ENCODE results near the gene CHST15. TPM values are rescaled to one million over a fixed set of nuclear protein-coding genes. Genes with fewer than 3 reads are reported as not detected.

The CHST15 gene
- total and polyA plus RNA-seq, 2 experiments from 2014 or later = 0.92 to 1.9 TPM

- Histone ChIP-seq H3K27me3 (no peaks in the 10 kb centered on the region), H3K36me3 (no peaks in the 10 kb centered on the region), H3K4me1 (ENCODE audit: low read depth) (no peaks in the 10 kb centered on the region), H3K27ac (no peak overlapping the region), H3K4me3 (no peak overlapping the region), H3K9me3 (ENCODE audit: low read depth) (no peaks in the 10 kb centered on the region)
- no peak for TF ChIP-seq CTCF (IDR thresholded peaks at IDR 0.05; ENCODE audit: low read depth, low read length)
- DNase-seq (ENCODE audit: low read depth in 1 of 2, low spot score in 1 of 2) = no peak
Observed at GRCh38 chr10:124061030-124061429, 32.4 kb downstream of the CHST15 start.

- Histone ChIP-seq H3K4me1 (ENCODE audit: low read depth) (no peaks in the 10 kb centered on the region), H3K4me3 (no peak overlapping the region), H3K27ac (no peak overlapping the region), H3K27me3 (no peaks in the 10 kb centered on the region), H3K9me3 (ENCODE audit: low read depth) (no peaks in the 10 kb centered on the region), H3K36me3 (no peaks in the 10 kb centered on the region)
- DNase-seq (ENCODE audit: low read depth in 1 of 2, low spot score in 1 of 2) = no peak
- TF ChIP-seq CTCF (IDR thresholded peaks at IDR 0.05; ENCODE audit: low read depth, low read length) = no peak
Observed at GRCh38 chr10:124060148-124060720, 33.2 kb downstream of the CHST15 start.

- Histone ChIP-seq H3K27me3 (no peaks in the 10 kb centered on the region), H3K27ac (no peak overlapping the region), H3K36me3 (no peaks in the 10 kb centered on the region), H3K9me3 (ENCODE audit: low read depth) (no peaks in the 10 kb centered on the region), H3K4me1 (ENCODE audit: low read depth) (no peaks in the 10 kb centered on the region), H3K4me3 (no peak overlapping the region)
- no peak for DNase-seq (ENCODE audit: low read depth in 1 of 2, low spot score in 1 of 2)
- no peak for TF ChIP-seq CTCF (IDR thresholded peaks at IDR 0.05; ENCODE audit: low read depth, low read length)
Observed at GRCh38 chr10:124059551-124059950, 33.8 kb downstream of the CHST15 start.

DNA sequence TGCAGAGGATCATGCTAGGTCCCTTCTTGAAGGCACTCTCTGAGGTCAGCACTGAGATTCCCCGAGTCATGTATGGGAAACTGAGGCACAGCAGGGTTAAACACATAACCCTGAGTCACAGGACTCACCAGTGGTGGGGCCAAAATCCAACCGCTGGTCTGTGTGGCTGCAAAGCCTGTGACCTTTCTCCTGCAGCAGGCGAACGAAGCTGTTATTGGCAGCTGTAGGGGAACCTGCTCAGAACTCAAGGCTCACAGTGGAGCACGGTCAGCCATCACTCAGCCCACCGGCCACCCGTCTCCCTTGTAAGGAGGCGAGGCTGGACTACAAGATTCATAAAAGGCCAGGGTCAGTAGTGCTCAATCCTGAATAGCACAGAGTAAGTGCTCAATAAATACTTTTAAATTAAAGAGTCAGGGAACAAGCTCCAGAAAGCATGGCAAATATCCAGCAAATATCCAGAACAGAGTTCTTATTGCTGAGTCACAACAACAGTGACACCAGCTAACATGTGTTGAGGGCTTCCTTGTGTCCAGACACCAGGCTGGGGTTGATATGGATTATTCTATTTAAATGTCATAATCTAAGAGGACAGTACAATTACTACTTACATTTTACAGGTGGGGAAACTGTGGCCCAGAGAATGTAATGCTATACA, 34.9 kb downstream of the CHST15 start:
- H3K27me3 ChIP-seq = no peaks in the 10 kb centered on the region
- H3K4me3 ChIP-seq = no peak overlapping the region
- H3K9me3 ChIP-seq (ENCODE audit: low read depth) = no peaks in the 10 kb centered on the region
- TF ChIP-seq CTCF (IDR thresholded peaks at IDR 0.05; ENCODE audit: low read depth, low read length) = no peak
- no peaks in the 10 kb centered on the region for H3K36me3 ChIP-seq
- no peak overlapping the region for H3K27ac ChIP-seq
- DNase-seq (ENCODE audit: low read depth in 1 of 2, low spot score in 1 of 2) = no peak
- H3K4me1 ChIP-seq (ENCODE audit: low read depth) = no peaks in the 10 kb centered on the region

DNA sequence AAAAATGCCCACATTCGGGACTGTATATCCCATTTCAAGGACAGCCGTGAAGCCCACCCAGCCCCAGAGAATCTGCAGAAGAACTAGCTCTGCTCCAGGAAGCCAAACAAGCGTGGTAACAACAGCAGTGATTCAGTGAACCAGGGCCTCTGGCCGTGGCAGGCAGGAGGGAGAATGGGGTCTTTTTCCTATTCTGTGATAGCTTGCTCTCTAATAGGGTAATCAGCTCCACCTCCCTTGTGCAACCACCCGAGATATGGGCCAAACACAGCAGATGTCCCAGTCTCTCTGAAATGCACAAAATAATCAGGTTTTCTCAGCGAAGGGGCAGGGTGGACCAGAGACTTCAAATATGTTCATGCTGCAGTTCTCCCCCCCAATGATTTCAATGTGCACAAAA, 35.8 kb downstream of the CHST15 start:
- Histone ChIP-seq H3K4me1 (ENCODE audit: low read depth) (no peaks in the 10 kb centered on the region), H3K36me3 (no peaks in the 10 kb centered on the region), H3K27ac (no peak overlapping the region), H3K27me3 (no peaks in the 10 kb centered on the region), H3K4me3 (no peak overlapping the region), H3K9me3 (ENCODE audit: low read depth) (no peaks in the 10 kb centered on the region)
- no peak for TF ChIP-seq CTCF (IDR thresholded peaks at IDR 0.05; ENCODE audit: low read depth, low read length)
- DNase-seq (ENCODE audit: low read depth in 1 of 2, low spot score in 1 of 2) = no peak
